ENCODE results near the gene MRPL21. TPM values are rescaled to one million over a fixed set of nuclear protein-coding genes. Genes with fewer than 3 reads are reported as not detected.

The MRPL21 gene
- total and polyA plus RNA-seq, 2 of the 13 experiments (the other 11 are each of a cell fraction or from before 2014, with no cell fraction given) = 61.5 to 100 TPM

GRCh38 chr11:68843703-68844312 lies 59.8 kb downstream of the MRPL21 start (continued):
- TF ChIP-seq MAX (IDR thresholded peaks at IDR 0.05) (peak; percentile 90), SAFB2 (CRISPR knock-in tag; IDR thresholded peaks at IDR 0.05; ENCODE audit: borderline replicate concordance, low read depth) (no peak), TCF7L2 (IDR thresholded peaks at IDR 0.05; ENCODE audit: low read depth, low read length) (no peak), ZBTB7B (CRISPR knock-in tag; IDR thresholded peaks at IDR 0.05) (peak; percentile 57), ZNF766 (CRISPR knock-in tag; IDR thresholded peaks at IDR 0.05; ENCODE audit: borderline replicate concordance) (no peak), ZBTB43 (CRISPR knock-in tag; conservative IDR thresholded peaks at IDR 0.05) (peak; percentile 77; the same call in 1 of the 2 replicates), BORCS8-MEF2B (CRISPR knock-in tag; IDR thresholded peaks at IDR 0.05) (peak; percentile 79), NFAT5 (CRISPR knock-in tag; IDR thresholded peaks at IDR 0.05) (no peak; the same call in 1 of the 2 replicates), REXO4 (CRISPR knock-in tag; IDR thresholded peaks at IDR 0.05; ENCODE audit: borderline replicate concordance) (no peak), ZNF788 (CRISPR knock-in tag; IDR thresholded peaks at IDR 0.05; ENCODE audit: borderline replicate concordance) (peak; percentile 95), ZNF142 (CRISPR knock-in tag; IDR thresholded peaks at IDR 0.05) (no peak), GATAD1 (CRISPR knock-in tag; IDR thresholded peaks at IDR 0.05) (peak; percentile 69), MTA3 (CRISPR knock-in tag; IDR thresholded peaks at IDR 0.05) (no peak), SKIL (CRISPR knock-in tag; IDR thresholded peaks at IDR 0.05; ENCODE audit: borderline replicate concordance) (peak; percentile 98)

Measured in HepG2 (cell line).